Liver (tissue), 9 donors: Measurements from ENCODE around the gene SIPA1L3. TPM values are rescaled to one million over a fixed set of nuclear protein-coding genes. Genes with fewer than 3 reads are reported as not detected.

Source experiments
- DNase-seq: peaks from one replicate; pipeline ENCODE4 v3.0.0-alpha.2; 2017; ENCODE audit warnings: low spot score
- H3K27ac ChIP-seq, 2 donors: one replicate each; pipeline ENCODE4 v1.7.0; 2013; ENCODE audit warnings: inconsistent platforms in 2 of 2, low read length in 2 of 2, control low read depth in 1 of 2, low read depth in 1 of 2, mild to moderate bottlenecking in 1 of 2
- H3K27me3 ChIP-seq, 4 donors: one replicate each; pipeline versions ENCODE4 v1.6.1 to v1.7.0; 2013; ENCODE audit warnings: low read length in 3 of 4, inconsistent platforms in 1 of 4, mild to moderate bottlenecking in 1 of 4, moderate library complexity in 1 of 4; ENCODE audit not compliant: control insufficient read depth in 4 of 4, insufficient read depth in 4 of 4
- H3K36me3 ChIP-seq, 4 donors: one replicate each; pipeline versions ENCODE4 v1.6.1 to v1.7.0; 2013; ENCODE audit warnings: low read length in 3 of 4, mild to moderate bottlenecking in 3 of 4, low read depth in 1 of 4, moderate library complexity in 1 of 4; ENCODE audit not compliant: control insufficient read depth in 4 of 4, insufficient read depth in 3 of 4
- H3K4me1 ChIP-seq, 4 donors: one replicate each; pipeline versions ENCODE4 v1.6.1 to v1.7.0; 2013; ENCODE audit warnings: low read length in 3 of 4, mild to moderate bottlenecking in 3 of 4, moderate library complexity in 1 of 4; ENCODE audit not compliant: control insufficient read depth in 4 of 4, insufficient read depth in 4 of 4
- H3K4me3 ChIP-seq, 3 donors: one replicate each; pipeline versions ENCODE4 v1.6.1 to v1.7.0; 2013; ENCODE audit warnings: low read length in 3 of 3, control low read depth in 1 of 3, low read depth in 1 of 3, mild to moderate bottlenecking in 1 of 3
- H3K9ac ChIP-seq, 2 donors: one replicate each; pipeline ENCODE4 v1.7.0; 2013; ENCODE audit warnings: low read length in 2 of 2, mild to moderate bottlenecking in 2 of 2, moderate library complexity in 2 of 2, control low read depth in 1 of 2, low read depth in 1 of 2
- H3K9me3 ChIP-seq, 4 donors: one replicate each; pipeline versions ENCODE4 v1.6.1 to v1.7.0; 2013; ENCODE audit warnings: low read length in 3 of 4; ENCODE audit not compliant: control insufficient read depth in 4 of 4
- CTCF ChIP-seq: fragments of 150-350 bp; IDR thresholded peaks from 2 replicates; pipeline ENCODE4 v1.5.1; 2017; ENCODE audit warnings: improper control_type of control experiment, low read depth, low read length; ENCODE audit not compliant: missing input control
- EGR1 ChIP-seq, 2 donors: IDR thresholded peaks; 2 replicates each; pipeline ENCODE4 v1.6.1; 2016 to 2018; ENCODE audit warnings: antibody characterized with exemption in 2 of 2, low read depth in 2 of 2
- FOXA1 ChIP-seq: IDR thresholded peaks from 2 replicates; pipeline ENCODE4 v1.6.1; 2016; ENCODE audit warnings: antibody characterized with exemption
- FOXA2 ChIP-seq: IDR thresholded peaks from 2 replicates; pipeline ENCODE4 v1.6.1; 2016; ENCODE audit warnings: antibody characterized with exemption
- GABPA ChIP-seq, 2 donors: IDR thresholded peaks in 1 of 2; conservative IDR thresholded peaks in 1 of 2; 2 replicates each; pipeline ENCODE4 v1.6.1; 2016; ENCODE audit warnings: antibody characterized with exemption in 2 of 2, mild to moderate bottlenecking in 1 of 2, moderate library complexity in 1 of 2
- HNF4A ChIP-seq, 2 donors: conservative IDR thresholded peaks; 2 replicates each; pipeline ENCODE4 v1.6.1; 2016; ENCODE audit warnings: antibody characterized with exemption in 2 of 2, mild to moderate bottlenecking in 2 of 2
- HNF4G ChIP-seq: IDR thresholded peaks from 2 replicates; pipeline ENCODE4 v1.6.1; 2016; ENCODE audit warnings: antibody characterized with exemption
- JUND ChIP-seq, 2 donors: IDR thresholded peaks; 2 replicates each; pipeline ENCODE4 v1.6.1; 2016; ENCODE audit warnings: antibody characterized with exemption in 2 of 2
- NR2F2 ChIP-seq: IDR thresholded peaks from 2 replicates; pipeline ENCODE4 v1.6.1; 2016; ENCODE audit warnings: antibody characterized with exemption
- RAD21 ChIP-seq, 2 donors: IDR thresholded peaks; 2 replicates each; pipeline ENCODE4 v1.6.1; 2016; ENCODE audit warnings: antibody characterized with exemption in 2 of 2, mild to moderate bottlenecking in 2 of 2
- RXRA ChIP-seq, 2 donors: IDR thresholded peaks; 2 replicates each; pipeline ENCODE4 v1.6.1; 2017 to 2018; ENCODE audit warnings: antibody characterized with exemption in 2 of 2, mild to moderate bottlenecking in 1 of 2
- SP1 ChIP-seq: IDR thresholded peaks from 2 replicates; pipeline ENCODE4 v1.6.1; 2018; ENCODE audit warnings: antibody characterized with exemption, mild to moderate bottlenecking
- TAF1 ChIP-seq: conservative IDR thresholded peaks from 2 replicates; pipeline ENCODE4 v1.6.1; 2016; ENCODE audit warnings: antibody characterized with exemption, mild to moderate bottlenecking
- YY1 ChIP-seq: IDR thresholded peaks from 2 replicates; pipeline ENCODE4 v1.6.1; 2016; ENCODE audit warnings: antibody characterized with exemption, mild to moderate bottlenecking
- WGBS: extraction: QIAGEN DNeasy Blood & Tissue Kit; methylation state at CpG from one replicate; pipeline ENCODE4 v1.1.7; 2013; 5-methylcytosine and 5-hydroxymethylcytosine counted together
- polyA plus RNA-seq, 2 donors: library from polyadenylated mRNA; stranded (reverse) in 1 of 2; unstranded in 1 of 2; fragments of 200-250 nt in 1 of 2; fragments of >200 nt in 1 of 2; fragmentation: Nextera tagmentation in 1 of 2; extraction: Ambion mirVana in 1 of 2; gene quantifications; one replicate each; pipeline versions ENCODE4 v1.2.1 to v1.2.3, GENCODE V29; 2013 to 2015
- total RNA-seq, 2 donors: library from RNA; depleted of rRNA; stranded (reverse); fragments of >200 nt; gene quantifications; one replicate each; pipeline ENCODE4 v1.2.3, GENCODE V29; 2014
- TF ChIP-seq, protein P1 (sequence below): IDR thresholded peaks from 2 replicates; pipeline ENCODE4 v1.6.1; 2016; ENCODE audit warnings: antibody characterized with exemption
- TF ChIP-seq, protein P2 (sequence below): IDR thresholded peaks from 2 replicates; pipeline ENCODE4 v1.6.1; 2016; ENCODE audit warnings: antibody characterized with exemption
- donor health status: healthy.
- donor health status: healthy.
- donor health status: healthy.
- donor health status: healthy.
- donor health status: healthy.

Gene SIPA1L3
- total and polyA plus RNA-seq, 4 donors: 2.4 to 10.0 (median 4.4) TPM

DNA sequence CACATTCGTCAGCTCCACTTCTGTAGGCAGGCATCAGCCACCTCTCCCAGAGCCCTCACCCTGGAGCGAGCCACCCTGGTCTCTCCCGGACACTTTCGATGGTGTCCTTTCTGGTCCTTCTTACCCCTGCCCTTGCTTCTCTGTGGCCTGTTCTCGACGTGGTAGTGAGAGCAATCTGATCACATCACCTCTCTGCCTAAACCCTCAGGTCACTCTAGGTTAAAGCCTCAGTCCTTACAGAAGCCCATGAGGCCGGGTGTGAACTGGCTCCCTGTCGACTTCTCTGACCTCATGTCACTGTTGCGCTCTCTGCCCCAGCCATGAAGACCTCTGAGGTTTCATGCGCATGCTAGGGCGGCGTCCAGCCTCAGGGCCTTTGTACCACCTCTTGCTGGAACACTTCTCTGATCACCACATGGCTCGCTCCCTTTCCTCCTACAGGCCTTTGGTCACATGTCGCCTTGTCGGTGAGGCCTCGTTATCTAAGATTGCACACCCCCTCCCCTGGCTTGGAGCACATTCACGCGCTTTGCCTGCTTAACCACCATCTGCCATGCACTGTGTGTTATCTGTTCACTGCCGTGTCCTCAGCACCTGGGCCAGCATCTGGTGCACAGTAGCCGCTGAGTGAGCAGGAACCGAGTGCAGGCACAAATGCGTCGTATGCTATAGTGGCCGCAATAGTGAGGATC lies 215.5 kb downstream of the SIPA1L3 start (continued):
- no peak for TF ChIP-seq CTCF

DNA sequence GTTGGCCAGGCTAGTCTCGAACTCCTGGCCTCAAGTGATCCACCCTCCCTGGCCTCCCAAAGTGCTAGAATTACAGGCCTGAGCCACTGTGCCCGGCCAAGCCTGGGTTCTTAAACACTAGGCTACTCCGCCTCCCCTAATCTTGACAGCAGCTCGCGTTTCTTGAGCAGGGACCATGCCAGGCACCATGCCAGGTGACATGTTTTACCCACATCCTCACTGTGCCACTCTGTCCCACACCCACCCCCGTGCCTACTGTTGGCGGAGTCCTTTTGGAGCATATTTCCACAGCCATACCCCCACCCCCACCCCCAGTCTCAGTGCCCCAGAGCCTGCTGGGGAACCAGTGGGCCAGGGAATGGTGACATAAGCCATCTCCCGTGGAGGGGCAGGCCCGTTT lies 218.2 kb downstream of the SIPA1L3 start:
- H3K9me3 ChIP-seq: no peaks in the 10 kb centered on the region
- no peaks in the 10 kb centered on the region for H3K4me1 ChIP-seq
- no peak for DNase-seq
- H3K27ac ChIP-seq: no peak overlapping the region
- 97% methylated on average over 9 of the region's 9 CpGs for WGBS
- peaks cover 0 to 18% (median 6%) of the 10 kb centered on the region in 4 donors for H3K36me3 ChIP-seq
- H3K4me3 ChIP-seq: no peak overlapping the region
- no peak overlapping the region for H3K9ac ChIP-seq
- H3K27me3 ChIP-seq: no peaks in the 10 kb centered on the region
- TF ChIP-seq FOXA1 (no peak), FOXA2 (no peak), GABPA (IDR thresholded peaks at IDR 0.05 in 1 of 2, conservative IDR thresholded peaks at IDR 0.05 in 1 of 2) (no peak), HNF4G (no peak), SP1 (no peak), TAF1 (no peak), EGR1 (IDR thresholded peaks at IDR 0.05; ENCODE audit: low read depth in 2 of 2) (no peak), RAD21 (IDR thresholded peaks at IDR 0.05) (no peak), JUND (IDR thresholded peaks at IDR 0.05) (no peak), YY1 (no peak), RXRA (IDR thresholded peaks at IDR 0.05) (no peak), NR2F2 (no peak)
- TF ChIP-seq, protein P1, sequence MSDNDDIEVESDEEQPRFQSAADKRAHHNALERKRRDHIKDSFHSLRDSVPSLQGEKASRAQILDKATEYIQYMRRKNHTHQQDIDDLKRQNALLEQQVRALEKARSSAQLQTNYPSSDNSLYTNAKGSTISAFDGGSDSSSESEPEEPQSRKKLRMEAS: no peak

- Histone ChIP-seq H3K9ac (no peak overlapping the region), H3K4me1 (peaks cover 0 to 1% (median 0%) of the 10 kb centered on the region in 4 donors), H3K4me3 (no peak overlapping the region), H3K36me3 (no peaks in the 10 kb centered on the region), H3K27me3 (no peaks in the 10 kb centered on the region), H3K9me3 (no peaks in the 10 kb centered on the region), H3K27ac (no peak overlapping the region)
- DNase-seq: no peak
- no peak for TF ChIP-seq GABPA (IDR thresholded peaks at IDR 0.05 in 1 of 2, conservative IDR thresholded peaks at IDR 0.05 in 1 of 2)
- TF ChIP-seq, protein P2, sequence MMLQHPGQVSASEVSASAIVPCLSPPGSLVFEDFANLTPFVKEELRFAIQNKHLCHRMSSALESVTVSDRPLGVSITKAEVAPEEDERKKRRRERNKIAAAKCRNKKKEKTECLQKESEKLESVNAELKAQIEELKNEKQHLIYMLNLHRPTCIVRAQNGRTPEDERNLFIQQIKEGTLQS: no peak
- no peak for TF ChIP-seq NR2F2
- 97% methylated on average over 25 of the region's 25 CpGs for WGBS
Observed at GRCh38 chr19:38130399-38130798, 223.4 kb downstream of the SIPA1L3 start.

- Histone ChIP-seq H3K9ac (no peak overlapping the region), H3K9me3 (no peaks in the 10 kb centered on the region), H3K27me3 (no peaks in the 10 kb centered on the region), H3K4me1 (peaks cover 0 to 2% (median 0%) of the 10 kb centered on the region in 4 donors), H3K36me3 (no peaks in the 10 kb centered on the region), H3K4me3 (no peak overlapping the region), H3K27ac (no peak overlapping the region)
- WGBS: 69% methylated on average over 6 of the region's 6 CpGs
- DNase-seq: no peak
- peak in 1 of 2 donors; percentile 8 for TF ChIP-seq HNF4A (conservative IDR thresholded peaks at IDR 0.05)
- no peak for TF ChIP-seq JUND (IDR thresholded peaks at IDR 0.05)
Observed at GRCh38 chr19:38132781-38133180, 225.8 kb downstream of the SIPA1L3 start.
